ENCODE results near the gene DUS3L. TPM values are rescaled to one million over a fixed set of nuclear protein-coding genes. Genes with fewer than 3 reads are reported as not detected.

Gene DUS3L
- total RNA-seq, 1 donor from 2014 or later = 16.2 TPM

GRCh38 chr19:5775668-5776309 lies 15.2 kb downstream of the DUS3L start:
- Mint-ChIP-seq H3K27ac (ENCODE audit: unreplicated experiment) (no peak overlapping the region), H3K27me3 (ENCODE audit: unreplicated experiment) (peaks cover 3% of the 10 kb centered on the region), H3K9me3 (ENCODE audit: unreplicated experiment) (no peaks in the 10 kb centered on the region), H3K36me3 (ENCODE audit: low read depth, unreplicated experiment) (no peaks in the 10 kb centered on the region), H3K4me1 (ENCODE audit: unreplicated experiment) (no peaks in the 10 kb centered on the region), H3K4me3 (ENCODE audit: unreplicated experiment) (no peak overlapping the region)
- no peak for TF ChIP-seq CTCF (IDR thresholded peaks at IDR 0.05; ENCODE audit: unreplicated experiment)
- DNase-seq (ENCODE audit: low spot score) = no peak

- no peak overlapping the region for H3K27ac Mint-ChIP-seq (ENCODE audit: unreplicated experiment)
- DNase-seq (ENCODE audit: low spot score) = no peak
Measured at GRCh38 chr19:5774921-5775320, 16.0 kb downstream of the DUS3L start.

GRCh38 chr19:5773276-5773675 lies 17.7 kb downstream of the DUS3L start:
- Mint-ChIP-seq H3K27me3 (ENCODE audit: unreplicated experiment) (peaks cover 3% of the 10 kb centered on the region), H3K4me3 (ENCODE audit: unreplicated experiment) (no peak overlapping the region), H3K27ac (ENCODE audit: unreplicated experiment) (no peak overlapping the region), H3K9me3 (ENCODE audit: unreplicated experiment) (no peaks in the 10 kb centered on the region), H3K4me1 (ENCODE audit: unreplicated experiment) (no peaks in the 10 kb centered on the region), H3K36me3 (ENCODE audit: low read depth, unreplicated experiment) (no peaks in the 10 kb centered on the region)
- no peak for TF ChIP-seq CTCF (IDR thresholded peaks at IDR 0.05; ENCODE audit: unreplicated experiment)
- no peak for DNase-seq (ENCODE audit: low spot score)

More at GRCh38 chr19:5774921-5775320, 16.0 kb downstream of the DUS3L start:
- Mint-ChIP-seq H3K27me3 (ENCODE audit: unreplicated experiment) (peaks cover 3% of the 10 kb centered on the region), H3K36me3 (ENCODE audit: low read depth, unreplicated experiment) (no peaks in the 10 kb centered on the region), H3K9me3 (ENCODE audit: unreplicated experiment) (no peaks in the 10 kb centered on the region), H3K4me3 (ENCODE audit: unreplicated experiment) (no peak overlapping the region), H3K4me1 (ENCODE audit: unreplicated experiment) (no peaks in the 10 kb centered on the region)
- TF ChIP-seq CTCF (IDR thresholded peaks at IDR 0.05; ENCODE audit: unreplicated experiment) = no peak

GRCh38 chr19:5772416-5772815 lies 18.5 kb downstream of the DUS3L start:
- no peak overlapping the region for H3K4me3 Mint-ChIP-seq (ENCODE audit: unreplicated experiment)

More at GRCh38 chr19:5772416-5772815, 18.5 kb downstream of the DUS3L start:
- Mint-ChIP-seq H3K27ac (ENCODE audit: unreplicated experiment) (no peak overlapping the region), H3K4me1 (ENCODE audit: unreplicated experiment) (no peaks in the 10 kb centered on the region), H3K9me3 (ENCODE audit: unreplicated experiment) (no peaks in the 10 kb centered on the region), H3K27me3 (ENCODE audit: unreplicated experiment) (peaks cover 5% of the 10 kb centered on the region), H3K36me3 (ENCODE audit: low read depth, unreplicated experiment) (no peaks in the 10 kb centered on the region)
- no peak for DNase-seq (ENCODE audit: low spot score)
- TF ChIP-seq CTCF (IDR thresholded peaks at IDR 0.05; ENCODE audit: unreplicated experiment) = no peak
